Mammary epithelial cell (primary cell): ENCODE data around the gene DSTN.

Experiments
- CTCF ChIP-seq, 2 donors: IDR thresholded peaks in 1 of 2; conservative IDR thresholded peaks in 1 of 2; 2 replicates each; pipeline ENCODE4 v1.5.1; 2011 to 2012; ENCODE audit warnings: inconsistent platforms in 2 of 2, low read length in 2 of 2, mild to moderate bottlenecking in 2 of 2, control low read depth in 1 of 2, low read depth in 1 of 2; ENCODE audit not compliant: insufficient read depth in 1 of 2; ENCODE audit errors: extremely low read depth in 1 of 2
- EZH2 ChIP-seq: IDR thresholded peaks from 2 replicates; pipeline ENCODE4 v1.6.1; 2012; ENCODE audit warnings: low read length, inconsistent platforms, borderline replicate concordance

DNA sequence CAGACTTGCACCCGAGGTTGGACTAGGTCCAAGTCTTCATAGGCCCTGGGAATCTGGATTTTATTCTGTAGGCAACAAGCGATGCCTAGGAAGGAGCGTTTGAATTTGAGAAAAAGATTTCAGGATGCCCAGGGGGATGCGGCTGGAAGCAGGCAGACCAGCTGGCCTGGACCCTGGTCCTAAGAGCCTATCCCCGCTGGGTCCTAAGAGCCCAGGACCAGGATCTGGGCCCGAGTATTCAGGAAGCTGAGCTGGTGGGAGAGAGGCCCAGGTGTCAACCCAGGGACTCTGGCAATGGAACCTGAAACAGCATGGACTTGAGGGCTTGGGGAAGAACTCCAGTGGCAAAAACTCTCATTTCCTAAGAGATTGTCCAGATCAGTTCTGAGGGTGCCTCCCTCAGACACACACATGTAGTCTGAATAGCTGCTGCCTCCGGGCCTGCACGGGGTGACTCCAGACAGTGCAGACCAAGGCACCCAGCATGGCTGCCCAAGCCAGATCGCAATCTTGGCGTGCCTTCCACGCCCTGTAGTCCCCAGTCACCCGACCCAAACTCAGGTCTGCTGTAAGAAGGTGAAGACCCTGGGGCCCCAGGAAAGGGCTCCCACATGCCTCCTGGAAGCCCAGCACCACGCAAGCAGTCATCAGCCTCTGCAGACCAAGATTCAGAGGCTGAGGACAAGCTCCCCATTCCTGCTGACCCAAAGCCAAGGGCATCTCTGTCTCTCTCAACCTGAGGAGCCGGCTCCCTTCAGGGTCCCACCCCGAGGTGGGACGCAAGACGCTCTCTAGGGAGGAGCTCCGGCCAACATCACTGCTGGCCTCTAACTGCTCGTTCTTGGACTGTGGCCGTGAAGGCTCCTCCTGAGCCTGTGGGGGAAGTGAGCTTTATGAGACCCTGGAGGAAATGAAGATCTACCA lies 77.8 kb downstream of the DSTN start:
- TF ChIP-seq EZH2 (no peak), CTCF (conservative IDR thresholded peaks at IDR 0.05 in 1 of 2, IDR thresholded peaks at IDR 0.05 in 1 of 2; ENCODE audit: extremely low read depth in 1 of 2, insufficient read depth in 1 of 2, low read depth in 1 of 2, low read length in 2 of 2) (no peak)
